Immature natural killer cell (primary cell): ENCODE results near the gene SPSB4. TPM values are rescaled to one million over a fixed set of nuclear protein-coding genes. Genes with fewer than 3 reads are reported as not detected.
"Not testable (repeated sequence)": the region's sequence is repeated elsewhere in the genome, so short reads cannot be mapped to it uniquely, and the experiment has no call there.

Experiments
- DNase-seq, 3 donors: peaks; one replicate each; pipeline ENCODE4 v3.0.0; 2022; ENCODE audit warnings: mixed read lengths in 1 of 3
- H3K27ac Mint-ChIP-seq, 6 donors: one replicate each; pipeline ENCODE4 v1.8.0; 2020; ENCODE audit warnings: mixed read lengths in 6 of 6, mild to moderate bottlenecking in 5 of 6, inconsistent platforms in 4 of 6, moderate library complexity in 3 of 6
- H3K27me3 Mint-ChIP-seq, 3 donors: one replicate each; pipeline ENCODE4 v1.8.0; 2020 to 2021; ENCODE audit warnings: low read depth in 3 of 3, mild to moderate bottlenecking in 3 of 3, mixed read lengths in 3 of 3, moderate library complexity in 3 of 3, inconsistent platforms in 1 of 3
- H3K36me3 Mint-ChIP-seq, 3 donors: one replicate each; pipeline ENCODE4 v1.8.0; 2020; ENCODE audit warnings: mixed read lengths in 3 of 3, inconsistent platforms in 2 of 3, mild to moderate bottlenecking in 2 of 3
- H3K4me1 Mint-ChIP-seq, 2 donors: one replicate each; pipeline ENCODE4 v1.8.0; 2020; ENCODE audit warnings: inconsistent platforms in 2 of 2, mild to moderate bottlenecking in 2 of 2, mixed read lengths in 2 of 2, moderate library complexity in 1 of 2
- H3K4me3 Mint-ChIP-seq, 5 donors: one replicate each; pipeline ENCODE4 v1.8.0; 2020; ENCODE audit warnings: mild to moderate bottlenecking in 5 of 5, mixed read lengths in 5 of 5, inconsistent platforms in 3 of 5, moderate library complexity in 3 of 5
- H3K9me3 Mint-ChIP-seq, 6 donors: one replicate each; pipeline ENCODE4 v1.8.0; 2020; ENCODE audit warnings: mild to moderate bottlenecking in 6 of 6, mixed read lengths in 6 of 6, inconsistent platforms in 4 of 6, moderate library complexity in 3 of 6
- polyA plus RNA-seq, 3 donors: library from polyadenylated mRNA; unstranded; fragments of 300-500 nt; fragmentation: Illumina TruSeq; gene quantifications; one replicate each; pipeline ENCODE4 v1.2.3, GENCODE V29; 2021

SPSB4 gene
- polyA plus RNA-seq, 3 donors from 2014 or later: not detected

- H3K36me3 Mint-ChIP-seq, H3K27me3 Mint-ChIP-seq: not testable (repeated sequence)
Measured at GRCh38 chr3:141113680-141114079, 62.5 kb downstream of the SPSB4 start.

GRCh38 chr3:141114179-141114745, 63.1 kb downstream of the SPSB4 start:
- Mint-ChIP-seq H3K4me3 (no peak overlapping the region), H3K27me3 (peaks cover 0 to 6% (median 4%) of the 10 kb centered on the region in 3 donors), H3K27ac (no peak overlapping the region), H3K36me3 (no peaks in the 10 kb centered on the region), H3K4me1 (no peaks in the 10 kb centered on the region), H3K9me3 (no peaks in the 10 kb centered on the region)
- DNase-seq: no peak

More at GRCh38 chr3:141113680-141114079, 62.5 kb downstream of the SPSB4 start:
- H3K9me3 Mint-ChIP-seq, H3K27ac Mint-ChIP-seq, DNase-seq, H3K4me3 Mint-ChIP-seq, H3K4me1 Mint-ChIP-seq: not testable (repeated sequence)

- peaks cover 0 to 6% (median 4%) of the 10 kb centered on the region in 3 donors for H3K27me3 Mint-ChIP-seq
- no peaks in the 10 kb centered on the region for H3K4me1 Mint-ChIP-seq
- H3K4me3 Mint-ChIP-seq: no peak overlapping the region
- H3K36me3 Mint-ChIP-seq: no peaks in the 10 kb centered on the region
- no peak for DNase-seq
- H3K9me3 Mint-ChIP-seq: peaks cover 0 to 1% (median 0%) of the 10 kb centered on the region in 6 donors
- H3K27ac Mint-ChIP-seq: no peak overlapping the region
Measured at GRCh38 chr3:141114816-141115460, 63.8 kb downstream of the SPSB4 start.

- Mint-ChIP-seq H3K27me3 (peaks cover 0 to 8% (median 6%) of the 10 kb centered on the region in 3 donors), H3K36me3 (no peaks in the 10 kb centered on the region), H3K4me1 (no peaks in the 10 kb centered on the region), H3K27ac (no peak overlapping the region), H3K9me3 (peaks cover 0 to 4% (median 0%) of the 10 kb centered on the region in 6 donors), H3K4me3 (no peak overlapping the region)
- DNase-seq: no peak
Measured at GRCh38 chr3:141115789-141116541, 64.8 kb downstream of the SPSB4 start.

- peaks cover 0 to 4% (median 0%) of the 10 kb centered on the region in 6 donors for H3K9me3 Mint-ChIP-seq
- H3K4me3 Mint-ChIP-seq: no peak overlapping the region
- H3K27me3 Mint-ChIP-seq: peaks cover 0 to 10% (median 6%) of the 10 kb centered on the region in 3 donors
- no peak for DNase-seq
- no peaks in the 10 kb centered on the region for H3K4me1 Mint-ChIP-seq
- no peaks in the 10 kb centered on the region for H3K36me3 Mint-ChIP-seq
- no peak overlapping the region for H3K27ac Mint-ChIP-seq
Measured at GRCh38 chr3:141116721-141117120, 65.6 kb downstream of the SPSB4 start.

- H3K27me3 Mint-ChIP-seq: peaks cover 3 to 11% (median 4%) of the 10 kb centered on the region in 3 donors
- H3K9me3 Mint-ChIP-seq, H3K27ac Mint-ChIP-seq: not testable (repeated sequence)
Measured at GRCh38 chr3:141117982-141118381, 66.8 kb downstream of the SPSB4 start.

GRCh38 chr3:141122455-141123030, 71.4 kb downstream of the SPSB4 start:
- H3K27me3 Mint-ChIP-seq: peaks cover 5 to 15% (median 12%) of the 10 kb centered on the region in 3 donors
- peaks cover 0 to 4% (median 0%) of the 10 kb centered on the region in 6 donors for H3K9me3 Mint-ChIP-seq
- no peak overlapping the region for H3K4me3 Mint-ChIP-seq
- no peaks in the 10 kb centered on the region for H3K36me3 Mint-ChIP-seq
- H3K27ac Mint-ChIP-seq: no peak overlapping the region
- DNase-seq: no peak
- peaks cover 0 to 3% of the 10 kb centered on the region in 2 donors for H3K4me1 Mint-ChIP-seq

More at GRCh38 chr3:141117982-141118381, 66.8 kb downstream of the SPSB4 start:
- DNase-seq, H3K4me3 Mint-ChIP-seq, H3K36me3 Mint-ChIP-seq, H3K4me1 Mint-ChIP-seq: not testable (repeated sequence)

GRCh38 chr3:141123677-141124410, 72.7 kb downstream of the SPSB4 start:
- H3K27ac Mint-ChIP-seq: no peak overlapping the region
- H3K9me3 Mint-ChIP-seq: peaks cover 0 to 6% (median 0%) of the 10 kb centered on the region in 6 donors
- peaks cover 4 to 16% of the 10 kb centered on the region in 2 donors for H3K4me1 Mint-ChIP-seq
- no peak for DNase-seq
- no peaks in the 10 kb centered on the region for H3K36me3 Mint-ChIP-seq
- H3K4me3 Mint-ChIP-seq: no peak overlapping the region
- peaks cover 5 to 22% (median 12%) of the 10 kb centered on the region in 3 donors for H3K27me3 Mint-ChIP-seq

- H3K27me3 Mint-ChIP-seq: peaks cover 5 to 22% (median 11%) of the 10 kb centered on the region in 3 donors
- no peaks in the 10 kb centered on the region for H3K36me3 Mint-ChIP-seq
- no peak overlapping the region for H3K27ac Mint-ChIP-seq
- H3K9me3 Mint-ChIP-seq: peaks cover 0 to 6% (median 0%) of the 10 kb centered on the region in 6 donors
- peaks cover 5 to 18% of the 10 kb centered on the region in 2 donors for H3K4me1 Mint-ChIP-seq
- DNase-seq: no peak
- H3K4me3 Mint-ChIP-seq: no peak overlapping the region
Measured at GRCh38 chr3:141124715-141125114, 73.6 kb downstream of the SPSB4 start.

GRCh38 chr3:141125351-141125750, 74.2 kb downstream of the SPSB4 start:
- Mint-ChIP-seq H3K27me3 (peaks cover 2 to 22% (median 6%) of the 10 kb centered on the region in 3 donors), H3K27ac (no peak overlapping the region), H3K4me3 (no peak overlapping the region), H3K4me1 (peaks cover 5 to 18% of the 10 kb centered on the region in 2 donors), H3K9me3 (peaks cover 0 to 2% (median 0%) of the 10 kb centered on the region in 6 donors), H3K36me3 (no peaks in the 10 kb centered on the region)
- DNase-seq: no peak

- H3K27me3 Mint-ChIP-seq: peaks cover 2 to 22% (median 4%) of the 10 kb centered on the region in 3 donors
- H3K4me1 Mint-ChIP-seq: peaks cover 5 to 18% of the 10 kb centered on the region in 2 donors
- no peaks in the 10 kb centered on the region for H3K36me3 Mint-ChIP-seq
- H3K4me3 Mint-ChIP-seq: no peak overlapping the region
- peak overlapping the region in 1 of 6 donors; percentile 8 for H3K27ac Mint-ChIP-seq
- no peak for DNase-seq
- peaks cover 0 to 2% (median 0%) of the 10 kb centered on the region in 6 donors for H3K9me3 Mint-ChIP-seq
Measured at GRCh38 chr3:141126661-141127343, 75.7 kb downstream of the SPSB4 start.

GRCh38 chr3:141127344-141128125, 76.4 kb downstream of the SPSB4 start:
- Mint-ChIP-seq H3K27ac (peak overlapping the region in 1 of 6 donors; percentile 51), H3K9me3 (peaks cover 0 to 2% (median 0%) of the 10 kb centered on the region in 6 donors), H3K36me3 (no peaks in the 10 kb centered on the region), H3K4me1 (peaks cover 5 to 18% of the 10 kb centered on the region in 2 donors), H3K27me3 (peaks cover 2 to 22% (median 2%) of the 10 kb centered on the region in 3 donors), H3K4me3 (peak overlapping the region in 3 of 5 donors; percentile 26 to 57 (median 41))
- no peak for DNase-seq
